ENCODE results near the gene SSR3. TPM values are rescaled to one million over a fixed set of nuclear protein-coding genes. Genes with fewer than 3 reads are reported as not detected.

The SSR3 gene
- total and polyA plus RNA-seq, 9 of the 15 experiments (the other 6 are each of a cell fraction or from before 2014, with no cell fraction given): 104 to 464 (median 307) TPM

DNA sequence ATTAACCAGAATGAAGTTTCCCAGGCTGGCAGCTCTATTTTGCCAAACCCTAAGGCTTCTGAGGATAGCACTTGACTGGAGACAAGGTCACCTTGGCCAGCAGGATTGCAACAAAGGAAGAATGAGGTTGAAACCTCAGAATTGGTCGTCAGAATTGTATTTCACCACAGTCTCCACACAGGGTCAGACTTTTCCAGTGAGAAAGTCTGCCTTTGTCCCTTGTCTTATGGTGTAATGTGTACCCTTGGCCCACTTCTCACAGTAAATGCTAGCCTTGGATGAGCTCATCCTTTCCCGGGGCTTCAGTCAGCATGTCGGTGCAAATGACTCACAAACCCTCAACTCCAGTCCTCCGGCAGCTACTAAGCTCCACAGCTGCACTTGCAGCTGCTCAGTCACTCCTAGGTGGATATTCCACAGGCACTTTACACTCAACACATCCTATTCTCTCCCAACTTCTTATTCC lies 19.7 kb downstream of the SSR3 start (continued):
- TF ChIP-seq ZBTB12 (CRISPR knock-in tag; IDR thresholded peaks at IDR 0.05) (no peak), HNRNPL (IDR thresholded peaks at IDR 0.05; ENCODE audit: low read depth, low read length) (no peak), DPF2 (IDR thresholded peaks at IDR 0.05) (0 out of 2 replicates have a peak, but pooled peaks have one; percentile 24), PATZ1 (CRISPR knock-in tag; IDR thresholded peaks at IDR 0.05; ENCODE audit: borderline replicate concordance) (no peak), ZBTB49 (CRISPR knock-in tag; IDR thresholded peaks at IDR 0.05; ENCODE audit: borderline replicate concordance) (no peak), FOSL1 (tag; conservative IDR thresholded peaks at IDR 0.05) (peak; percentile 77), ZNF431 (CRISPR knock-in tag; IDR thresholded peaks at IDR 0.05) (no peak), PTBP1 (IDR thresholded peaks at IDR 0.05; ENCODE audit: low read depth, low read length) (no peak), BCL6 (CRISPR knock-in tag; IDR thresholded peaks at IDR 0.05) (no peak), HNRNPK (IDR thresholded peaks at IDR 0.05; ENCODE audit: low read depth, low read length, poor library complexity, severe bottlenecking) (no peak), PURB (CRISPR knock-in tag; IDR thresholded peaks at IDR 0.05; ENCODE audit: low read depth) (no peak), ZNF583 (CRISPR knock-in tag; IDR thresholded peaks at IDR 0.05) (no peak), CBFB (CRISPR knock-in tag; IDR thresholded peaks at IDR 0.05) (no peak), ZNF668 (CRISPR knock-in tag; IDR thresholded peaks at IDR 0.05) (no peak), CREBBP (IDR thresholded peaks at IDR 0.05; ENCODE audit: low read depth, low read length) (no peak), PHB (CRISPR knock-in tag; IDR thresholded peaks at IDR 0.05) (no peak), ZNF41 (CRISPR knock-in tag; conservative IDR thresholded peaks at IDR 0.05) (no peak), ETS2 (tag; IDR thresholded peaks at IDR 0.05; ENCODE audit: borderline replicate concordance, poor library complexity, severe bottlenecking) (no peak), KLF1 (tag; IDR thresholded peaks at IDR 0.05) (no peak), OTX1 (CRISPR knock-in tag; IDR thresholded peaks at IDR 0.05) (no peak), KLF13 (tag; IDR thresholded peaks at IDR 0.05; ENCODE audit: borderline replicate concordance, low read depth) (no peak), ZNF778 (CRISPR knock-in tag; IDR thresholded peaks at IDR 0.05) (no peak)
- TF ChIP-seq, protein P1, sequence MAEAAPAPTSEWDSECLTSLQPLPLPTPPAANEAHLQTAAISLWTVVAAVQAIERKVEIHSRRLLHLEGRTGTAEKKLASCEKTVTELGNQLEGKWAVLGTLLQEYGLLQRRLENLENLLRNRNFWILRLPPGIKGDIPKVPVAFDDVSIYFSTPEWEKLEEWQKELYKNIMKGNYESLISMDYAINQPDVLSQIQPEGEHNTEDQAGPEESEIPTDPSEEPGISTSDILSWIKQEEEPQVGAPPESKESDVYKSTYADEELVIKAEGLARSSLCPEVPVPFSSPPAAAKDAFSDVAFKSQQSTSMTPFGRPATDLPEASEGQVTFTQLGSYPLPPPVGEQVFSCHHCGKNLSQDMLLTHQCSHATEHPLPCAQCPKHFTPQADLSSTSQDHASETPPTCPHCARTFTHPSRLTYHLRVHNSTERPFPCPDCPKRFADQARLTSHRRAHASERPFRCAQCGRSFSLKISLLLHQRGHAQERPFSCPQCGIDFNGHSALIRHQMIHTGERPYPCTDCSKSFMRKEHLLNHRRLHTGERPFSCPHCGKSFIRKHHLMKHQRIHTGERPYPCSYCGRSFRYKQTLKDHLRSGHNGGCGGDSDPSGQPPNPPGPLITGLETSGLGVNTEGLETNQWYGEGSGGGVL (CRISPR knock-in tag; IDR thresholded peaks at IDR 0.05): no peak
